Activated B cell treated with CpG ODN at 0.5 μM for 24 hours (primary cell): Measurements from ENCODE around the gene SPATA46. TPM values are rescaled to one million over a fixed set of nuclear protein-coding genes. Genes with fewer than 3 reads are reported as not detected.

Experiments
- ATAC-seq: fragments of 200-7000 bp; cut with Tn5 transposase; one replicate; pipeline ENCODE4 v1.10.0; 2021; ENCODE audit warnings: low read depth, mild to moderate bottlenecking, moderate library complexity
- CTCF ChIA-PET: fragments of 350-600 bp; sonication (Branson Sonifier 250); formaldehyde crosslinking; loops from one replicate; lab custom pipeline; 2021; ENCODE audit warnings: antibody characterized with exemption; lab: Charles Lee
- POLR2A ChIA-PET: fragments of 350-600 bp; sonication (Branson Sonifier 250); formaldehyde crosslinking; loops from one replicate; lab custom pipeline; 2021; ENCODE audit warnings: antibody characterized with exemption; lab: Charles Lee
- DNase-seq: peaks from one replicate; pipeline ENCODE4 v3.0.0; 2022
- H3K27ac Mint-ChIP-seq: one replicate; pipeline ENCODE4 v1.8.0; 2020; ENCODE audit warnings: mixed read lengths
- H3K27me3 Mint-ChIP-seq: one replicate; pipeline ENCODE4 v1.8.0; 2021; ENCODE audit warnings: mixed read lengths
- H3K36me3 Mint-ChIP-seq: one replicate; pipeline ENCODE4 v1.8.0; 2021; ENCODE audit warnings: low read depth, mixed read lengths
- H3K4me1 Mint-ChIP-seq: one replicate; pipeline ENCODE4 v1.8.0; 2021; ENCODE audit warnings: mixed read lengths
- H3K4me3 Mint-ChIP-seq: one replicate; pipeline ENCODE4 v1.8.0; 2020; ENCODE audit warnings: mild to moderate bottlenecking, mixed read lengths
- H3K9me3 Mint-ChIP-seq: one replicate; pipeline ENCODE4 v1.8.0; 2020; ENCODE audit warnings: mixed read lengths
- CTCF ChIP-seq: fragments of 200-600 bp; IDR thresholded peaks from one replicate; pipeline ENCODE4 v1.8.0; 2022; ENCODE audit warnings: antibody characterized with exemption, mild to moderate bottlenecking
- intact Hi-C: fragments of 100-400 bp; cut with micrococcal nuclease; formaldehyde crosslinking; loops from one replicate; pipeline ENCODE4 v1.15.1; 2024
- total RNA-seq: library from RNA; stranded (reverse); gene quantifications from 2 replicates; pipeline ENCODE4 v1.2.3, GENCODE V29; 2022

SPATA46 gene
- total RNA-seq, 1 donor from 2014 or later, result not detected

- Mint-ChIP-seq H3K4me1 (no peaks in the 10 kb centered on the region), H3K27ac (no peak overlapping the region), H3K9me3 (no peaks in the 10 kb centered on the region), H3K36me3 (no peaks in the 10 kb centered on the region), H3K27me3 (no peaks in the 10 kb centered on the region), H3K4me3 (no peak overlapping the region)
- ATAC-seq (no peak), DNase-seq (no peak)
- TF ChIP-seq CTCF, result no peak
- intact Hi-C loops, result no loop called here
- ChIA-PET CTCF (no interaction called here), POLR2A (no interaction called here)
Measured at GRCh38 chr1:162380061-162380846, 3.6 kb upstream of the SPATA46 start.

- intact Hi-C loops, result no loop called here
- no peak overlapping the region for H3K4me3 Mint-ChIP-seq
- CTCF ChIA-PET, result no interaction called here
Measured at GRCh38 chr1:162375463-162375862, 1.2 kb downstream of the SPATA46 start.

GRCh38 chr1:162374406-162374805 lies 2.2 kb downstream of the SPATA46 start:
- no peaks in the 10 kb centered on the region for H3K4me1 Mint-ChIP-seq
- no peak overlapping the region for H3K4me3 Mint-ChIP-seq
- H3K36me3 Mint-ChIP-seq, result no peaks in the 10 kb centered on the region
- ChIA-PET POLR2A (no interaction called here), CTCF (no interaction called here)
- TF ChIP-seq CTCF, result no peak
- DNase-seq, result no peak
- H3K9me3 Mint-ChIP-seq, result no peaks in the 10 kb centered on the region
- intact Hi-C loops, result no loop called here
- peaks cover 3% of the 10 kb centered on the region for H3K27me3 Mint-ChIP-seq
- H3K27ac Mint-ChIP-seq, result no peak overlapping the region
- no peak for ATAC-seq

More at GRCh38 chr1:162375463-162375862, 1.2 kb downstream of the SPATA46 start:
- no peak for DNase-seq
- H3K4me1 Mint-ChIP-seq, result no peaks in the 10 kb centered on the region
- H3K27ac Mint-ChIP-seq, result no peak overlapping the region
- H3K9me3 Mint-ChIP-seq, result no peaks in the 10 kb centered on the region
- POLR2A ChIA-PET, result no interaction called here
- no peaks in the 10 kb centered on the region for H3K36me3 Mint-ChIP-seq
- no peak for ATAC-seq
- TF ChIP-seq CTCF, result no peak
- peaks cover 3% of the 10 kb centered on the region for H3K27me3 Mint-ChIP-seq

GRCh38 chr1:162373541-162374260 lies 3.0 kb downstream of the SPATA46 start:
- DNase-seq (no peak), ATAC-seq (no peak)
- TF ChIP-seq CTCF, result no peak
- no peaks in the 10 kb centered on the region for H3K9me3 Mint-ChIP-seq
- peaks cover 3% of the 10 kb centered on the region for H3K27me3 Mint-ChIP-seq
- intact Hi-C loops, result no loop called here
- no peak overlapping the region for H3K27ac Mint-ChIP-seq
- H3K4me1 Mint-ChIP-seq, result no peaks in the 10 kb centered on the region
- H3K36me3 Mint-ChIP-seq, result no peaks in the 10 kb centered on the region
- ChIA-PET POLR2A (no interaction called here), CTCF (no interaction called here)
- no peak overlapping the region for H3K4me3 Mint-ChIP-seq

- no peak overlapping the region for H3K27ac Mint-ChIP-seq
- H3K9me3 Mint-ChIP-seq, result no peaks in the 10 kb centered on the region
- POLR2A ChIA-PET, result no interaction called here
- H3K4me1 Mint-ChIP-seq, result no peaks in the 10 kb centered on the region
- CTCF ChIA-PET, result no interaction called here
- H3K4me3 Mint-ChIP-seq, result no peak overlapping the region
- no peak for TF ChIP-seq CTCF
- DNase-seq (no peak), ATAC-seq (no peak)
- peaks cover 3% of the 10 kb centered on the region for H3K27me3 Mint-ChIP-seq
- intact Hi-C loops, result no loop called here
- H3K36me3 Mint-ChIP-seq, result no peaks in the 10 kb centered on the region
Measured at GRCh38 chr1:162373072-162373427, 3.6 kb downstream of the SPATA46 start.
